SK-N-SH treated with all-trans-retinoic acid at 6 μM for 48 hours (cell line): ENCODE data around the gene PRM1.

ENCODE experiments used
- ATAC-seq: fragments of 200-7000 bp; cut with Tn5 transposase; 3 replicates; pipeline ENCODE4 v1.9.1; 2020; ENCODE audit warnings: mild to moderate bottlenecking, moderate library complexity
- ARNTL ChIP-seq: fragments of 450-650 bp; formaldehyde crosslinking; IDR thresholded peaks from 2 replicates; pipeline ENCODE4 v1.5.0; 2020; ENCODE audit warnings: low read depth, mild to moderate bottlenecking, moderate library complexity, borderline replicate concordance
- BACH2 ChIP-seq: fragments of 250-450 bp; sonication (Bioruptor Pico); IDR thresholded peaks from 2 replicates; pipeline ENCODE4 v1.9.0; 2021; ENCODE audit warnings: mild to moderate bottlenecking, borderline replicate concordance
- CSDC2 ChIP-seq: fragments of 250-450 bp; sonication (Bioruptor Pico); IDR thresholded peaks from 2 replicates; pipeline ENCODE4 v1.5.0; 2020; ENCODE audit warnings: mild to moderate bottlenecking, moderate library complexity
- CSRNP3 ChIP-seq: fragments of 250-450 bp; sonication (Bioruptor Pico); IDR thresholded peaks from 2 replicates; pipeline ENCODE4 v1.5.1; 2021; ENCODE audit warnings: mild to moderate bottlenecking, moderate library complexity
- ESRRG ChIP-seq: fragments of 250-450 bp; sonication (Bioruptor Pico); IDR thresholded peaks from 2 replicates; pipeline ENCODE4 v1.6.1; 2021; ENCODE audit warnings: mild to moderate bottlenecking
- GLIS3 ChIP-seq: fragments of 250-450 bp; sonication (Bioruptor Pico); IDR thresholded peaks from 2 replicates; pipeline ENCODE4 v1.5.0; 2020; ENCODE audit warnings: mild to moderate bottlenecking, moderate library complexity
- ISL1 ChIP-seq: fragments of 250-450 bp; sonication (Bioruptor Pico); IDR thresholded peaks from 2 replicates; pipeline ENCODE4 v2.1.2; 2022; ENCODE audit warnings: mild to moderate bottlenecking, moderate library complexity
- OSR1 ChIP-seq: fragments of 250-450 bp; sonication (Bioruptor Pico); IDR thresholded peaks from 2 replicates; pipeline ENCODE4 v1.8.0; 2022; ENCODE audit warnings: moderate library complexity, mild to moderate bottlenecking, inconsistent platforms
- PATZ1 ChIP-seq: fragments of 250-450 bp; sonication (Bioruptor Pico); IDR thresholded peaks from 2 replicates; pipeline ENCODE4 v1.8.0; 2020; ENCODE audit warnings: mild to moderate bottlenecking, moderate library complexity, borderline replicate concordance
- RARB ChIP-seq: fragments of 250-450 bp; sonication (Bioruptor Pico); IDR thresholded peaks from 2 replicates; pipeline ENCODE4 v1.8.0; 2021; ENCODE audit warnings: mild to moderate bottlenecking, moderate library complexity
- TOX ChIP-seq: fragments of 250-450 bp; sonication (Bioruptor Pico); IDR thresholded peaks from 2 replicates; pipeline ENCODE4 v1.8.0; 2021; ENCODE audit warnings: mild to moderate bottlenecking, moderate library complexity, borderline replicate concordance
- TSHZ2 ChIP-seq: fragments of 250-450 bp; sonication (Bioruptor Pico); IDR thresholded peaks from 2 replicates; pipeline ENCODE4 v1.5.0; 2020; ENCODE audit warnings: mild to moderate bottlenecking, moderate library complexity
- ZC3H10 ChIP-seq: fragments of 250-450 bp; sonication (Bioruptor Pico); IDR thresholded peaks from 2 replicates; pipeline ENCODE4 v1.5.1; 2021; ENCODE audit warnings: mild to moderate bottlenecking, moderate library complexity
- ZFP3 ChIP-seq: fragments of 250-450 bp; sonication (Bioruptor Pico); IDR thresholded peaks from 2 replicates; pipeline ENCODE4 v1.5.0; 2020; ENCODE audit warnings: mild to moderate bottlenecking, moderate library complexity
- ZFP30 ChIP-seq: fragments of 450-650 bp; formaldehyde crosslinking; IDR thresholded peaks from 2 replicates; pipeline ENCODE4 v1.5.0; 2022; ENCODE audit warnings: mild to moderate bottlenecking, moderate library complexity
- ZNF565 ChIP-seq: fragments of 450-650 bp; formaldehyde crosslinking; conservative IDR thresholded peaks from 2 replicates; pipeline ENCODE4 v1.5.0; 2020; ENCODE audit warnings: low read depth, mild to moderate bottlenecking, moderate library complexity
- ZNF70 ChIP-seq: fragments of 450-650 bp; formaldehyde crosslinking; IDR thresholded peaks from 2 replicates; pipeline ENCODE4 v1.5.0; 2020; ENCODE audit warnings: mild to moderate bottlenecking, moderate library complexity
- ZNF8 ChIP-seq: fragments of 450-650 bp; formaldehyde crosslinking; IDR thresholded peaks from 2 replicates; pipeline ENCODE4 v1.5.0; 2020; ENCODE audit warnings: mild to moderate bottlenecking, moderate library complexity
- TF ChIP-seq, protein P1 (sequence below): fragments of 250-450 bp; sonication (Bioruptor Pico); IDR thresholded peaks from 2 replicates; pipeline ENCODE4 v1.5.1; 2020; ENCODE audit warnings: low read depth, mild to moderate bottlenecking, moderate library complexity

Gene PRM1

GRCh38 chr16:11307639-11308492 lies 26.7 kb upstream of the PRM1 start:
- TF ChIP-seq BACH2 (no peak), PATZ1 (no peak), TSHZ2 (CRISPR knock-in tag) (no peak), RARB (no peak), TOX (CRISPR knock-in tag) (no peak), ZNF70 (no peak), CSRNP3 (CRISPR knock-in tag) (no peak), OSR1 (CRISPR knock-in tag) (no peak), ZFP30 (CRISPR knock-in tag) (no peak), GLIS3 (CRISPR knock-in tag) (no peak), ZNF8 (no peak)
- TF ChIP-seq, protein P1, sequence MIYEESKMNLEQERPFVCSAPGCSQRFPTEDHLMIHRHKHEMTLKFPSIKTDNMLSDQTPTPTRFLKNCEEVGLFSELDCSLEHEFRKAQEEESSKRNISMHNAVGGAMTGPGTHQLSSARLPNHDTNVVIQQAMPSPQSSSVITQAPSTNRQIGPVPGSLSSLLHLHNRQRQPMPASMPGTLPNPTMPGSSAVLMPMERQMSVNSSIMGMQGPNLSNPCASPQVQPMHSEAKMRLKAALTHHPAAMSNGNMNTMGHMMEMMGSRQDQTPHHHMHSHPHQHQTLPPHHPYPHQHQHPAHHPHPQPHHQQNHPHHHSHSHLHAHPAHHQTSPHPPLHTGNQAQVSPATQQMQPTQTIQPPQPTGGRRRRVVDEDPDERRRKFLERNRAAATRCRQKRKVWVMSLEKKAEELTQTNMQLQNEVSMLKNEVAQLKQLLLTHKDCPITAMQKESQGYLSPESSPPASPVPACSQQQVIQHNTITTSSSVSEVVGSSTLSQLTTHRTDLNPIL, result no peak
- ATAC-seq, result no peak

DNA sequence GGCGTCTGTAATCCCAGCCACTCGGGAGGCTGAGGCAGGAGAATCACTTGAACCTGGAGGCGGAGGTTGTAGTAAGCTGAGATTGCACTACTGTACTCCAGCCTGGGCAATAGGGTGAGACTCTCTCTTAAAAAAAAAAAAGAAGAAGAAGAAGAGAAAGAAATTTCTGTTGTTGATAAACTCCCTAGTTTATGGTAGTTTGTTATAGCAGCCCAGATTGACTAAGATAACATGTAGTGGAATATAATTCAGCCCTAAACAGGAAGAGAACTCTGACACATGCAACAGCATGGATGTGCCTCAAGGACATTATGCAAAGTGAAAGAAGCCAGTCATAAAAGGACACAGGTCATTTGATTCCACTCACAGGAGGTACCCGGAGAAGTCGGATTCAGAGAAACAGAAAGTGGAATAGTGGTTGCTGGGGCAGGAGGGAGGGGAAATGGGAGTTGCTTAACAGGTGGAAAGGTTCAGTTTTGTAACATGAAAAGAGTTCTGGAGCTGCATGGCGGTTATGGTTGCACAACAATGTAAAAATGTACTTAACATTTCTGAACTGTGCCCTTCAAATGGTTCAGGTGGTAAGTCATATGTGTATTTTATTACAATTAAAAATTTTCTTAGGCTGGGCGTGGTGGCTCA lies 26.0 kb upstream of the PRM1 start:
- ATAC-seq, result no peak
- no peak for TF ChIP-seq ZC3H10 (CRISPR knock-in tag)
- no peak for TF ChIP-seq ZNF70
- TF ChIP-seq ZFP3 (CRISPR knock-in tag), result no peak
- no peak for TF ChIP-seq ARNTL (CRISPR knock-in tag)
- no peak for TF ChIP-seq ZNF565 (CRISPR knock-in tag)
- TF ChIP-seq ESRRG, result no peak
- TF ChIP-seq ZNF8, result no peak
- no peak for TF ChIP-seq OSR1 (CRISPR knock-in tag)
- no peak for TF ChIP-seq BACH2
- TF ChIP-seq TSHZ2 (CRISPR knock-in tag), result no peak
- TF ChIP-seq ISL1 (CRISPR knock-in tag), result no peak

DNA sequence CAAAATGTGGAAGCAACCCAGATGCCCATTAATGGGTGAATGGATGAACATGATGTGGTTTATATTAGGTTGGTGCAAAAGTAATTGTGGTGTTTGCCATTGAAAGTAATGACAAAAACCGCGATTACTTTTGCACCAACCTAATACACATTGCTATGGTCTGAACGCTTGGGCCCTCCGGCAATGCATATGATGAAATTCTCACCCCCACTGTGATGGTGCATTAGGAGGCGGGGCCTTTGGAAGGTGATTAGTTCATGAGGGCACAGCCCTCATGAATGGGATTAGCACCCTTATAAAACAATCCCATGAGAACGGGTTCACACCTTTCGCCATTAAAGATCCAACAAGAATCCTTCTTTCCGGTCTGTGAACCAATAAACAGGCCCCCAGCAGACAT lies 25.3 kb upstream of the PRM1 start:
- no peak for TF ChIP-seq ISL1 (CRISPR knock-in tag)
- TF ChIP-seq ZFP30 (CRISPR knock-in tag), result no peak
- no peak for TF ChIP-seq ARNTL (CRISPR knock-in tag)
- TF ChIP-seq CSDC2 (CRISPR knock-in tag), result no peak
- ATAC-seq, result no peak
